ENCODE results near the gene CALB2.
A peak's percentile ranks its signal among the peaks of the same experiment; 100 is the strongest.

The CALB2 gene

DNA sequence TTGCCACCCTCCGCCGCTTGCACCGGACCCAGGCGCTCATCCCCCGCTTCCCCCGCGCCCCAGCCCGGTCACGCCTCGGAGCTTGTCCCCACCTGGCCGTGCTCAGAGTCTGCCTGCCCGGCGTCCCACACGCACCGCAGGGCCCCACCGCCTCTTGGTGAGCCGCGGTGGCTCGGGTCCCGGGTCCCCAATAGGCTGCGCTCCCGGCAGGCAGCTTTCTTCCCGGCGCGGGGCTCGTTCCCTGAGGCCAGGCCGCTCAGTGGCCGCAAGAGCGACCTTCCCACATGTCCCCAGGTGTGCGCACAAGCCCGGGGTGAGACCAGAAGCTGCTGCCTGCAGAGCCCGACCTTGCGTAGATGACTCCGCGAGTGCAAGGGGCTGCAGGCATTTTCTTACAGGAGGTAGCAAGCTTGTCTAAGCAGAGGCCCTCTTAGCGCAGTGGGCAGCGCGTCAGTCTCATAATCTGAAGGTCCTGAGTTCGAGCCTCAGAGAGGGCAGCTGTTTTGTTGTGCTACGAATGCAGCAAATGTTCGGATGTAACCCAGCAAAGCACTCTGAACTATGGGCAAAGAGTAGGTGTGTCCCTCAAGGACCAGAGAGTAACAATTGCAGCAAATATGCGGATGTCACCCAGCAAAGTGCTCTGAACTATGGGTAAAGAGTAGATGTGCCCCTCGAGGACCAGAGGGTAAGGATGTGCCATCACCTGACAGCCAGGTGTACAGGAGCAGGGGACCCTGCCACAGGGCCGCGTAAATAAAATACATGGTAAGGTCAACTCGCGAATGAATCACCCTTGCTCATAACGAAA, 67.8 kb downstream of the CALB2 start:
- in situ Hi-C loops (cut with HindIII; ENCODE audit: low sequenced_read_pairs), result no loop called here
- TF ChIP-seq CTCF (IDR thresholded peaks at IDR 0.05; ENCODE audit: low read depth, low read length), result no peak
- peak overlapping the region; percentile 41 for H3K4me3 ChIP-seq (ENCODE audit: low read depth, low read length)
- DNase-seq (ENCODE audit: low read depth, low spot score), result peak; percentile 76

GRCh38 chr16:71426880-71427615, 68.5 kb downstream of the CALB2 start:
- in situ Hi-C loops (cut with HindIII; ENCODE audit: low sequenced_read_pairs), result no loop called here
- no peak overlapping the region for H3K4me3 ChIP-seq (ENCODE audit: low read depth, low read length)
- no peak for DNase-seq (ENCODE audit: low read depth, low spot score)
- no peak for TF ChIP-seq CTCF (IDR thresholded peaks at IDR 0.05; ENCODE audit: low read depth, low read length)

GRCh38 chr16:71428385-71428784, 69.9 kb downstream of the CALB2 start:
- no peak overlapping the region for H3K4me3 ChIP-seq (ENCODE audit: low read depth, low read length)
- TF ChIP-seq CTCF (IDR thresholded peaks at IDR 0.05; ENCODE audit: low read depth, low read length), result no peak
- in situ Hi-C loops (cut with HindIII; ENCODE audit: low sequenced_read_pairs), result no loop called here
- no peak for DNase-seq (ENCODE audit: low read depth, low spot score)

DNA sequence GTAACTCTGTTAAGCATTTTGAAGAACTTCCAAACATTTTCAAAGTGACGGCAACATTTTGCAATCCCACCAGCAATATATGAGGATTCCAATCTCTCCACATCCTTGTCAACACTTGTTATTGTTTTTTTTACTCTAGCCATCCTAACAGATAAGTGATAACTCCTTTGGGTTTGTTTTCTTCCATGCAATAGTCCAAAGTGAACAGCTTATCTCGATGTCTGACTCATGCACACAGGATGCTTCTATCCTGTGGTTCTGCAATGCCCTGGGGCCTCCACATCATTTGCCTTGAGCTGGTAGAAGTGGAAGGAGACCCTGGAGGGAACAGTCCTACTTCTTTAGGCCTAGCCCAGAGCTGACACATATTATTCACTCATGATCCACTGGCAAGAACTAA, 70.4 kb downstream of the CALB2 start:
- TF ChIP-seq CTCF (IDR thresholded peaks at IDR 0.05; ENCODE audit: low read depth, low read length), result no peak
- DNase-seq (ENCODE audit: low read depth, low spot score), result no peak
- in situ Hi-C loops (cut with HindIII; ENCODE audit: low sequenced_read_pairs), result no loop called here
- H3K4me3 ChIP-seq (ENCODE audit: low read depth, low read length), result no peak overlapping the region

- no peak for TF ChIP-seq CTCF (IDR thresholded peaks at IDR 0.05; ENCODE audit: low read depth, low read length)
- no peak overlapping the region for H3K4me3 ChIP-seq (ENCODE audit: low read depth, low read length)
- DNase-seq (ENCODE audit: low read depth, low spot score), result no peak
- in situ Hi-C loops (cut with HindIII; ENCODE audit: low sequenced_read_pairs), result no loop called here
Measured at GRCh38 chr16:71429581-71429980, 71.1 kb downstream of the CALB2 start.

DNA sequence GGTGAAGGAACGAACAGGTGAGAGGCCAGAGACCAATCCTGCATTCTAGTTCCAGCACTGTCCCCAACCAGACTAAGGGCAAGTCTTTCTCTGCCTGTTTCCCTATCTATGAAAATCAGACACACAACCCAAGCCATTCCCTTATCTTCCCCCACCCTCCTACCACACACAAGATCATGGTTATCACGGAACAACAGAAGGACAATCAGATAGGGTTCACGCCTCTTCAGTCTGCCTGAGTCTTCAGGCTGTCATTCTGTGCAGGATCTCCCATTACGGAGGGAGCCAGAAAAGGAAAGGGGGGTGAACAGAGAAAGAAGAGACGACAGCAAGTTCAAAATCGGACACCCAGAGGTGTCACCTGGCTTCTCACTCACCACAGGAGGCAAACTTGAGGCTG, 72.2 kb downstream of the CALB2 start:
- in situ Hi-C loops (cut with HindIII; ENCODE audit: low sequenced_read_pairs), result no loop called here
- DNase-seq (ENCODE audit: low read depth, low spot score), result no peak
- no peak for TF ChIP-seq CTCF (IDR thresholded peaks at IDR 0.05; ENCODE audit: low read depth, low read length)
- H3K4me3 ChIP-seq (ENCODE audit: low read depth, low read length), result no peak overlapping the region
